ENCODE data around the gene MRPL18.

Gene MRPL18

DNA sequence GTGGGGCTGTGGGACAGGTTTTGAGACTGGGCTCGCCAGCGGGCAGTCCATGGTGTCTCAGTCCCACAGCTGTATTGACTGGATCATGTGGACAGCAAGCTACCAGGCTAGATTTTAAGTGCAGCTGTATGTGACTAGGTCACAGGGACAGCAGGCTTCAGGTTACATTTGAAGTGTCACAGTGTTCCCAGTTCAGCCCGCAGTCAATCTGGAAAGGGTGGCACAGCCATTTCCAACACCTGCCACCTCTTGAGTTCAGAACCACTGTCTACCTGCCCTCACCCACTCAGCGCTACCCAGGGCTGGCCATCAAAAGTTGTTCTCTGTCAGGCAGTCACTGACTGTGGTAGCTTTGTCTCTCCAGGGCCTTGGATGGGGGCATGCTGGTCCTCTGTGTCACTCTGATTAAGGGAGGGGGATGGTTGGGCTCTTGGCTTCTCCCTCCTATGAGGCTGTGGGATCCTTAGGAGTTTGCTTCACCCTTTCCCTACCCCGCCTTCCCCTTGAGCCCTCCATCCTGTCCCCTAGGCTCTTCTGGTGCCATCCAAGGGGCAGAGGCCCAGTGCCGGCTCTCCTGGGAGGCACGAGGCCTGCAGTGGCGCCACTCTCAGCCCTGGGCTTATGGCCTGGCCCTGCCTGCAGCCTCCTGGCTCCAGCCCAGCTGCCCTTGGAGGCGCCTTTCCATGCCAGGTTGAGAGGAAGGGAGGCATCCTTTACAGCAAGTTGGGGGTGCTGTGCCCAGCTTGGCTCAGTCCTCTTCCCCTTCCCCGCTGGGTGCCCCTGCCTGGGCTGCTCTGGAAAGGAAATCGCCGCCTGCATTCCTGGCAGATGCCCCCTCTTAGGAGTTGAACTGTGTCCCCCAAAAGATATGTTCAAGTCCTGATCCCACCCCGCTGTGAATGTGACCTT, 54.7 kb downstream of the MRPL18 start:
- DNase-seq (ENCODE audit: low spot score): no peak
